ENCODE results near the gene ARID4B.
"Not testable (repeated sequence)": the region's sequence is repeated elsewhere in the genome, so short reads cannot be mapped to it uniquely, and the experiment has no call there.

The ARID4B gene

GRCh38 chr1:235329139-235329902, 1.3 kb upstream of the ARID4B start:
- DNase-seq = peak in 1 of 2 donors; percentile 43

- peak; percentile 99 to 100 for DNase-seq
Measured at GRCh38 chr1:235328271-235329138, 526 bp upstream of the ARID4B start, which contains the start of gene GGPS1. GGPS1 (plus strand) TSS chr1:235328570; CDS start chr1:235335265, 6,695 bp downstream.

DNA sequence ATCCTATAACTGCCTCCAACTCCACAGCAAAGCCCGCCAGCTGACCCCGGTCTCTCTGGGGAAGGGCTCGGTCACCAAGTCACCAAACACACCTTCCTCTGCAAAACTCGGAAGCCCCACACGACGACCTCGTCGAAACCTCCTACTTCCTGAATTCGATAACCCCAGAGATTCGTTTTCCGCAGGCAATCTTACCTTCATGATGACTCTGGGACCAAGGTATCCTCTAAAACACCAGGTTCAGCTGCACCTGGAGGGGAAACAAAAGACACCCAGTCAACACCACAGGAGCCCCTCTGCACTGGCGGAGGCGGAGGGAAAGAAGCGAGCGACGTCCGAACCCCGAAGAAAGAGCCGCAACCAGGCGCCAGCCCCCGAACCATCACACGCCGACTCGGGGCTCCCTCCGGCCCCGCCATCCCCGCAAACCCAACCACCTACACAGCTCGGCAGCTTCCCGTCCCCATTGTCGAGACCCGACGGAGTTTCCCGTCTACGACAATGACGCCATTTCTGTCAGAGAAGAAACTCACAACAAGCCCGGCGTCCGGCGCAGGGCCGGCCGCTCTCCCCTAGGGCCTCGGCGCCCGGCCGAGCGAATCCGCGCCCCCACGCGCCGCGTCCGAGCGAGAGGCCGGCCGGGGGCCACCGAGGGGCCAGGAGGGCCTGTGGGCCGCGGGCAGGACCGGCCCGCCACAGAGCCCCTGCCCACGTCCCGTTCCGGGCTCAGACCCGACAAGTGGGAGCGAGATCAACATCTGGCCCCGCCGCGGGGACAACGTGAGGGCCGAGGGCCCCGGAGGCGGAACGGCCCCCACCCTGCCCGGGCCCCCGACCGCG, 1.0 kb downstream of the ARID4B start:
- peak; percentile 69 to 71 for DNase-seq

GRCh38 chr1:235325854-235326253, 2.1 kb downstream of the ARID4B start:
- no peak for DNase-seq

DNA sequence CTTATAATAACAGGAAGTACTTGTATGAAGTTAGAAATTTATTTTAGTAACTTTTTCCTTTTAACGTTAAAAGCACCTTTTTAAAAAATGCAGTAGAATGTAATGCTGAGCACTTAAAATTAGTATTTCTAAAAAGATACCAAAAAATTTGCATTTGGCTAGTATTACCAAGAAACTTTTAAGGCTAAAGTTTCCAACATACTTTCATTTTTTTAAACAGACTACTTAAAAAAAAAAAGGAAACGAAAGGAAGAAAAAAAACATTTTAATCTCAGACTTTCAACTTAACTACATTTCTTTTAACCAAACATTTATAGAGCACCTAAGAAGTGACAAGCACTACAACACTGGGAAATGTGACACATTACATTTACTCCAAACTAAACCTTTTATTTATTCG, 2.8 kb downstream of the ARID4B start:
- no peak for DNase-seq

DNA sequence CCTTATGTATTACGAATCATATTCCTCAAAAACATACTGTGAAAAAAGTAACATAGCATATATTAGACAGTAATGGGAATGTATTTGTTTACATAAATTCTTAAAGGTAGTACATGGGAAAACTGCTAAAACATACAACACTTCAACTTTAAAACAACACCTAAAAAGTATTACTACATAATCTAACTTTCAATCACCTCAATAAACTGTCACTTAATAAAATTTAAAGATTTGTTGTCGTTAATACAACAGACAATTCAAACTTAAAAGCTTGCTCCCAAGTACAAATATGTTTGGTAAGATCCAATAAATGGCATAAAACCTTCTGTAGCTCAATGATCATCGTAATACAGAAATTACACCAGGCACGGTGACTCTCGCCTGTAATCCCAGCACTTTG, 3.7 kb downstream of the ARID4B start:
- DNase-seq = no peak

DNA sequence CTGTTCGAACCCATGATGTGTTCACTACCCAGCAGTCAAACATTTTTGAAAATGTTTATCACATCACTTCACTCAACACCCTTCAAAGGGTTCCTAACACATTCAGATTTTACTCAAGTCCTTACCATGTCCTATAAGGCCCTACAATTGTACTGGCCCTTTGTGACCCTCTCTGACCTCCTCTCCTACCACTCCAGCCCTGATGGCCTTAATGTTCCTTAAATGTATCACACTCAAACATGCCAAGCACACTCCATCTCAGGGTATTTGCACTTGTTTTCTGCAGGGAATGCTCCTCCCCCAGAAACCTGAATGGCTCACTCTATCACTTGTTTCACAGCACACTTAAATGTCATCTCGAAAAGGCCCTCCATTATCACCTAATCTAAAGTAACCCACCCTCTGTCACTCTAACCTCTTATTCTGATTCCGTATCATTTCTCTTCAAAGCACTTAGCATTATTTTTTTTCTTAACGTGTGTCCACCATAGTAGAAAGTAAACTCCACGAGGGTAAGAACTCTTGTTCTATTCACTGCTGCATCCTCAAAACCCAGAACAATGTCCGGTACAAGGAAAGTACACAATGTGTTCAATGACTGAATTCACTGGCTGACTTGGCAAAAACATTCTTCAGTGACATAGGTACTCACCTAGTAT, 7.3 kb downstream of the ARID4B start:
- no peak for DNase-seq

GRCh38 chr1:235319255-235319654, 8.7 kb downstream of the ARID4B start:
- no peak for DNase-seq

DNA sequence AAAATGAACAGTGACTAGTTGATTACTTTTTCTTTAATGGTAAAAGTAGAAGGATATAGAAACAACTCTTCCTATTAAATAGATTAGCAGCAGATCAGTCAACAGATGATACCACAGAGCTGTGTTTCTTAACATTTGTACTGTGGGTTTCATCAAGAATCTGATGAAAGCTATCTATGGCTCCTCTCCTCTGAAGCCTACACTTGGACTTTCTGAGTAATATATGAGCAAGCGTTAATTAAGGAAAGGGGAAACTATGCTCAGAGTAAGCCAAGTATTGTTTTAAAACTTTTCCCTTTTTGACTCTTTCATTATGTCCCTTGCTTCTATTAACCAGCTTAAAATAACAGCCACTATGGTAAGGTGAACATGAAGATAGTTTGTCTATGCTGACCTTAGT, 10.8 kb downstream of the ARID4B start:
- peak; percentile 72 to 78 for DNase-seq

DNA sequence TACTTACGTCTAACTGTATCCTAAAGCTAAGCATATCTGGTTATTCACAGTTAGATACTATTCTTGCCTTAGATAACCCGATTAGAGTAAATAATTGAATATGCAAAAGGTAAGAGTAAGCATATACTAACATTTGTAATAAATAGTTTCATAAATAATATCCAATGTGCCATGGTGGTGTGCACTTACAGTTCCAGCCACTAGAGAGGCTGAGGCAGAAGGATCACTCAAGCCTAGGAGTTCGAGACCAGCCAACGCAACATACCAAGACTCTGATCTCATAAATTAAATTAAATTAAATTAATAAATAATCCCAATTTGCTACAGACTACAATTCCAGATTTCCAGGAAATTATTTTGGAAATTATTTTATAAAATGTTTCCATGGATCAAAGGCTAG, 12.2 kb downstream of the ARID4B start:
- peak in 1 of 2 donors; percentile 17 for DNase-seq

DNA sequence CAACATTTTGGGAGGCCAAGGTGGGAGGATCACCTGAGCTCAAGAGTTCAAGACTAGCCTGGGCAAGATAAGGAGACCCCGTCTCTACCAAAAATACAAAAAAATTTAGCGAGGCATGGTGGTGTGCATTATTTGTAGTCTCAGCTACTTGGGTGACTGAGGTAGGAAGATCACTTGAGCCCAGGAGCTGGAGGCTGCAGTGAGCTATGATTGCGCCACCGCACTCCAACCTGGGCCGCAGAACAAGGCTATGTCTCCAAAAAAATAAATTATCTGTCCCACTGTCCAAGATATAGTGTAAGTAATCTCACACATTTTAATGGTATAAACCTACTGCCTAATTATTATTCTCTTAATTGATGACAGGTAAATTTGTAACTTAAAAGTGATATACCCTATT, 12.8 kb downstream of the ARID4B start:
- no peak for DNase-seq

GRCh38 chr1:235313931-235314678, 13.9 kb downstream of the ARID4B start:
- DNase-seq = no peak

- no peak for DNase-seq
Measured at GRCh38 chr1:235313262-235313661, 14.7 kb downstream of the ARID4B start.

- DNase-seq = not testable (repeated sequence)
Measured at GRCh38 chr1:235309206-235309605, 18.8 kb downstream of the ARID4B start.

DNA sequence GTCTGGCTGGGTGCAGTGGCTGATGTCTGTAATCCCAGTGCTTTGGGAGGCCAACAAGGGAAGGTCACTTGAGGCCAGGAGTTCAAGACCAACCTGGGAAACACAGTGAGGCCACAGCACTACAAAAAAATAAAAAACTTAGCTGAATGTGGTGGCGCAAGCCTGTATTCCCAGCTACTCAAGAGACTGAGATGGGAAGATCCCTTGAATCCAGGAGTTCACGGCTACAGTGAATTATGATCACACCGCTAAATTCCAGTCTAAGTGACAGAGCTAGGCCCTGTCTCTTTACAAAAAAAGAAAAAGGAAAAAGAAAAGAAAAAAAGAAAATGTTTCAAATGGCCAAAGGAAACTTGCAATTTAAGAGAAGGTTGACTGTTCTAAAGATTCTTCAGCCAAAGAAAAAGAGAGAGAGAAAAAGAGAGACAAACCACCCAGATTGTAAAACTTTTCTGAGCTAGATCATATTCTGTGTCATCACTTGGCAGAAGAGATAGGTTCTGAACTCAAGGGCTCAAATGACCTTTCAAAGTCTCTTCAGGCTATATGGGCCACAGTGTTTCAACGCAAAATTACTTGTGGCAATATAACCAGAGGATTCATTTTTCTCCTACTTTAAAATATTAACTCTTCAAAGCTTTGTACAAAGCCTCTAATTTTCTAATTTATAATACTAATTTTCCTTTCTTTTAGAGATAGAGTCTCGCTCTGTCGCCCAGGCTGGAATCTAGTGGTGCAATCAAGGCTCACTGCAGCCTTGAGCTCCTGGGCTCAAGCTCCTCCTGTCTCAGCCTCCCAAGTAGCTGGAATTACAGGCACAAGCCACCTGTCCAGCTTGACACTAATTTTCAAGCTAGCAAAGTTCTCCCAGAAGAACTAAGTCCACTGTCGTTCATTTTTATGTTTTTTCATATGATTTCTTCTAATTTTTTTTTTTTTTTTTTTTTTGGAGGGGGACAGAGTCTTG, 20.5 kb downstream of the ARID4B start:
- no peak for DNase-seq

DNA sequence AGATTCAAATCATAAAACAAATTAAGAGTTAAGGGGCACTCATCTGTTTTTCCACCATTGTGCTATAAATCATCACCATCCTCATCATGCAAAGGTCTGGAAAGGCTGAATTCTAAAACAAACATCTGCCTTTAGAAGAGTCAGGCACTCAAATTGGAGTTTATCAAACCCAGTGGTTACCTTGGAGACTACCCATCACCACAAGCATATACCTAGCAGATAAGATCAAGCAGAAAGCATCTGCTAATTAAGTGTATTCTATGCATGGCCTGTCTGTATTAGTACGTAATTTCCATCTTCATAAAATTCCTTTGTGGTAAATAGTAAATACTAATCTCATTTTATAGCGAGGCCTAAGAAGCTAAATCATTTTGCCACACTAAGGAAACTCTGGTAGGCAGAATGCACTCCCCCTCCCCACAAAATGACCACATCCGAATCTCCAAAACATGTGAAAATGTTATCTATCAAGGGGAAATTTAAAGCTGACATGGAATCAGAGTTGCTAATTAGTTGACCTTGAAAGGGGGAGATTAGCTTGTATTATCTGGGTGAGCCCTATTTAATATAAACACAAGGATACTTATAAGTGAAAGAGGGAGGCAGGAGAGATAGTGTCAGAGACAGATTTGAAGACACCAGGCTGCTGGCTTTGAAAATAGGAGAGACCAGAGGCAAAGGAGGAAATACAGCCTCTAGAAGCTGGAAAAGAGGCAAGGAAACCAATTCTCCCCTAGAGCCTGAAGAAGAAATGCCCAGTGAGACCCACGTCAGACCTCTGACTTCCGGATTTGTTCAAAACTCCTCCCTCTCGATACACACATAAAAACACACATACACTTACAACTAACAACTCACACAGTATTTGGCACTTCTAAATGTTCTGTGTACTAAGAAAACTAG, 23.2 kb downstream of the ARID4B start:
- DNase-seq = peak in 1 of 2 donors; percentile 40

DNA sequence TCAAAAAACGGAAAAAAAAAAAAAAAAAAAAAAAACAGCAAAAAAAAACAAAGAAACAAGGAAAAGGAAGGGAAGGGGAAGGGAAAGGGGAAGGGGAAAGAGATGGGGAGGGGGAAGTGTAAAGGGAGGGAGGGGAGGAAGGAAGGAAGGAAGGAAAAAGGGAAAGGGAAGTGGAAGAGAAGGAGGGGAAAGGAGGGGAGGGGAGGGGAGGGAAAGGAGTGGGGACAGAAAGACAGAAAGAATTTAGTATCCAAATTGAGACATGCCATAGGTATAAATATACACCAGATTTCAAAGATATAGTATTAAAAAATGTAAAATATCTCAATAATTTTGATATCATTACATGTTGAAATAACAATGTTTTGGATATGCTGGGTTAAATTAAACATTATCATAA, 25.8 kb downstream of the ARID4B start:
- no peak for DNase-seq

DNA sequence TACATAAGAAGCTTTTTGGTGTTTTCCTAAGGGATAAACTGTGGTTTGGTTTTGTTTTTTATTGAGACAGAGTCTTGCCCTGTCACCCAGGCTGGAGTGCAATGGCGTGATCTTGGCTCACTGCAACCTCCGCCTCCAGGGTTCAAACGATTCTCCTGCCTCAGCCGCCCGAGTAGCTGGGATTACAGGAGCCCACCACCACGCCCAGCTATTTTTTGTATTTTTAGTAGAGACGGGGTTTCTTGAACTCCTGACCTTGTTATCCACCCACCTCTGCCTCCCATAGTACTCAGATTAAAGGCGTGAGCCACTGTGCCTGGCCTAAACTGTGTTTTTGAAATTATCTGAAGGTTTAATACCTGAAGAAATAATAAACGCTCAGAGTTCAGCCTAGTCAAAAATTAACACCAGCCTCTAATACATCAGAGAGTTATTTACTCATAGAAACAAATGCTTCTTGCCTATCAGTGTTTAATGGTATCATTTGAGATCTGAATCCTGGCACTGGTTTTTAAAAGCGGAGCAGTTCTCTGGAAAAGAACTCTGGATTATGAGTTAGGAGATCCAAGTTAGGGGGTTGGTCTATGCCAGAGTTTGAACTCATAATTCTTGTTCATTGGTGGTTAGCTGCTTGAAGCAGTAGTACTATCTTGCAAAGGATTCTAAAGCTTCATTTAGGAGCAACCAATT, 28.7 kb downstream of the ARID4B start:
- no peak for DNase-seq

- DNase-seq = no peak
Measured at GRCh38 chr1:235298758-235299157, 29.2 kb downstream of the ARID4B start.

All from inflammatory macrophage treated with lipopolysaccharide for 1 hour (primary cell).